Tibial nerve (tissue), 3 donors: ENCODE data around the gene PLK4.

Experiments used
- POLR2A ChIP-seq, 2 donors: fragments of 450-650 bp; IDR thresholded peaks; one replicate each; pipeline ENCODE4 v1.6.1; 2017; ENCODE audit warnings: antibody characterized with exemption in 2 of 2, mild to moderate bottlenecking in 2 of 2, moderate library complexity in 2 of 2
- TF ChIP-seq, protein P1 (sequence below), 5 experiments: fragments of 200-600 bp in 3 of 5; fragments of 450-650 bp in 2 of 5; sonication (generic) in 3 of 5; IDR thresholded peaks; one replicate each; pipeline ENCODE4 v1.5.1; 2016 to 2019; ENCODE audit warnings: antibody characterized with exemption in 5 of 5, mild to moderate bottlenecking in 3 of 5, moderate library complexity in 2 of 5

- TF ChIP-seq, protein P1, sequence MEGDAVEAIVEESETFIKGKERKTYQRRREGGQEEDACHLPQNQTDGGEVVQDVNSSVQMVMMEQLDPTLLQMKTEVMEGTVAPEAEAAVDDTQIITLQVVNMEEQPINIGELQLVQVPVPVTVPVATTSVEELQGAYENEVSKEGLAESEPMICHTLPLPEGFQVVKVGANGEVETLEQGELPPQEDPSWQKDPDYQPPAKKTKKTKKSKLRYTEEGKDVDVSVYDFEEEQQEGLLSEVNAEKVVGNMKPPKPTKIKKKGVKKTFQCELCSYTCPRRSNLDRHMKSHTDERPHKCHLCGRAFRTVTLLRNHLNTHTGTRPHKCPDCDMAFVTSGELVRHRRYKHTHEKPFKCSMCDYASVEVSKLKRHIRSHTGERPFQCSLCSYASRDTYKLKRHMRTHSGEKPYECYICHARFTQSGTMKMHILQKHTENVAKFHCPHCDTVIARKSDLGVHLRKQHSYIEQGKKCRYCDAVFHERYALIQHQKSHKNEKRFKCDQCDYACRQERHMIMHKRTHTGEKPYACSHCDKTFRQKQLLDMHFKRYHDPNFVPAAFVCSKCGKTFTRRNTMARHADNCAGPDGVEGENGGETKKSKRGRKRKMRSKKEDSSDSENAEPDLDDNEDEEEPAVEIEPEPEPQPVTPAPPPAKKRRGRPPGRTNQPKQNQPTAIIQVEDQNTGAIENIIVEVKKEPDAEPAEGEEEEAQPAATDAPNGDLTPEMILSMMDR (IDR thresholded peaks at IDR 0.05) = no peak
- no peak for TF ChIP-seq POLR2A (IDR thresholded peaks at IDR 0.05)
Observed at GRCh38 chr4:127870281-127870680, 10.4 kb upstream of the PLK4 start.
